ENCODE data around the gene HDAC8.

The HDAC8 gene

GRCh38 chrX:72316408-72317110 lies 256.1 kb downstream of the HDAC8 start:
- DNase-seq (ENCODE audit: low read depth): no peak

GRCh38 chrX:72314881-72315280 lies 257.8 kb downstream of the HDAC8 start:
- DNase-seq (ENCODE audit: low read depth): no peak

- no peak for DNase-seq (ENCODE audit: low read depth)
These were observed 258.7 kb downstream of the HDAC8 start for GRCh38 chrX:72313707-72314641.

GRCh38 chrX:72312311-72312940 lies 260.2 kb downstream of the HDAC8 start:
- DNase-seq (ENCODE audit: low read depth): no peak

GRCh38 chrX:72309297-72310071 lies 263.2 kb downstream of the HDAC8 start:
- DNase-seq (ENCODE audit: low read depth): no peak

- DNase-seq (ENCODE audit: low read depth): peak; percentile 61
These were observed 263.9 kb downstream of the HDAC8 start for GRCh38 chrX:72308566-72309296.

GRCh38 chrX:72308209-72308565 lies 264.5 kb downstream of the HDAC8 start:
- DNase-seq (ENCODE audit: low read depth): no peak

- DNase-seq (ENCODE audit: low read depth): no peak
These were observed 265.0 kb downstream of the HDAC8 start for GRCh38 chrX:72307646-72308051.

- DNase-seq (ENCODE audit: low read depth): peak; percentile 67
These were observed 265.6 kb downstream of the HDAC8 start for GRCh38 chrX:72306851-72307645.

GRCh38 chrX:72306085-72306801 lies 266.4 kb downstream of the HDAC8 start:
- DNase-seq (ENCODE audit: low read depth): no peak

- DNase-seq (ENCODE audit: low read depth): peak; percentile 6
These were observed 267.2 kb downstream of the HDAC8 start, which contains the start of gene CITED1 for GRCh38 chrX:72305286-72306084. Gene CITED1, minus strand, starts transcription at chrX:72305914. Its CDS starts 3,045 bp downstream, at chrX:72302869.

GRCh38 chrX:72304877-72305276 lies 267.8 kb downstream of the HDAC8 start:
- peak; percentile 4 for DNase-seq (ENCODE audit: low read depth)

GRCh38 chrX:72301781-72302180 lies 270.9 kb downstream of the HDAC8 start:
- no peak for DNase-seq (ENCODE audit: low read depth)

- no peak for DNase-seq (ENCODE audit: low read depth)
These were observed 272.6 kb downstream of the HDAC8 start for GRCh38 chrX:72299891-72300630.

GRCh38 chrX:72297953-72298730 lies 274.5 kb downstream of the HDAC8 start:
- DNase-seq (ENCODE audit: low read depth): peak; percentile 39

GRCh38 chrX:72296991-72297390 lies 275.7 kb downstream of the HDAC8 start:
- peak; percentile 36 for DNase-seq (ENCODE audit: low read depth)

- no peak for DNase-seq (ENCODE audit: low read depth)
These were observed 276.9 kb downstream of the HDAC8 start for GRCh38 chrX:72295745-72296144.

All from EH (cell line).